Endothelial cell of umbilical vein (primary cell): Measurements from ENCODE around the gene SSBP3. TPM values are rescaled to one million over a fixed set of nuclear protein-coding genes. Genes with fewer than 3 reads are reported as not detected.

Source experiments
- BruUV-seq: library from RNA; stranded (reverse); fragments of 400-500 nt; replicated peaks from 2 replicates; lab custom pipeline; 2021; lab: Mats Ljungman, UMichigan
- CTCF ChIA-PET: fragments of 300-600, 350-600 bp; sonication (Branson Sonifier 250); formaldehyde crosslinking; loops from one replicate; lab custom pipeline; 2021; ENCODE audit warnings: antibody characterized with exemption, inconsistent platforms; lab: Charles Lee
- POLR2A ChIA-PET: fragments of 300-600, 350-600 bp; sonication (Branson Sonifier 250); formaldehyde crosslinking; loops from one replicate; lab custom pipeline; 2021; ENCODE audit warnings: antibody characterized with exemption, inconsistent platforms; lab: Charles Lee
- DNase-seq: peaks from one replicate; pipeline ENCODE4 v3.0.0-alpha.2; 2011; ENCODE audit warnings: low read depth, low spot score
- FAIRE-seq: peaks from 2 replicates; lab custom pipeline; 2011; peaks lifted over from hg19 to GRCh38; lab: Jason Lieb, UNC
- H2AFZ ChIP-seq: 2 replicates; pipeline ENCODE4 v1.6.0; 2012; ENCODE audit warnings: low read depth, low read length, control low read depth, inconsistent platforms
- H3K27ac ChIP-seq: 2 replicates; pipeline ENCODE4 v1.5.1; 2011; ENCODE audit warnings: low read depth, mild to moderate bottlenecking, control low read depth, low read length, moderate library complexity; ENCODE audit not compliant: insufficient read depth
- H3K27me3 ChIP-seq, 2 experiments: 2 replicates each; pipeline versions ENCODE4 v1.6.0 to v1.6.1; 2011; ENCODE audit warnings: low read length in 2 of 2, mixed read lengths in 1 of 2; ENCODE audit not compliant: control insufficient read depth in 2 of 2, insufficient read depth in 2 of 2
- H3K36me3 ChIP-seq, 2 experiments: 2 replicates in 1 of 2; 3 replicates in 1 of 2; pipeline ENCODE4 v1.5.1; 2011; ENCODE audit warnings: low read length in 2 of 2, mild to moderate bottlenecking in 1 of 2, moderate library complexity in 1 of 2; ENCODE audit not compliant: control insufficient read depth in 2 of 2, insufficient read depth in 2 of 2; ENCODE audit errors: extremely low read depth in 1 of 2
- H3K4me1 ChIP-seq: 3 replicates; pipeline ENCODE4 v1.5.1; 2011; ENCODE audit warnings: mild to moderate bottlenecking, low read length; ENCODE audit not compliant: control insufficient read depth, insufficient read depth; ENCODE audit errors: extremely low read depth
- H3K4me2 ChIP-seq: 2 replicates; pipeline ENCODE4 v1.6.1; 2011; ENCODE audit warnings: low read length, control low read depth, mixed read lengths; ENCODE audit not compliant: insufficient read depth
- H3K4me3 ChIP-seq, 3 experiments: fragments of 200-600 bp in 1 of 3; sonication (generic), shearing (Covaris generic) in 1 of 3; replicated peaks in 1 of 3; 2 replicates each; pipeline ENCODE4 v1.5.1; 2011 to 2016; ENCODE audit warnings: control low read depth in 3 of 3, low read length in 3 of 3, mild to moderate bottlenecking in 2 of 3, inconsistent platforms in 1 of 3, low read depth in 1 of 3, moderate library complexity in 1 of 3; ENCODE audit not compliant: insufficient read depth in 1 of 3
- H3K79me2 ChIP-seq: 2 replicates; pipeline ENCODE4 v1.6.0; 2012; ENCODE audit warnings: low read length, inconsistent platforms; ENCODE audit not compliant: control insufficient read depth, insufficient read depth
- H3K9ac ChIP-seq: replicated peaks from 2 replicates; pipeline ENCODE3; 2011; ENCODE audit warnings: low read length, control low read depth; ENCODE audit not compliant: insufficient read depth; ENCODE audit errors: extremely low read depth
- H3K9me1 ChIP-seq: replicated peaks from 3 replicates; pipeline ENCODE4 v1.6.0; 2011; ENCODE audit warnings: mild to moderate bottlenecking, low read length; ENCODE audit not compliant: control insufficient read depth, insufficient read depth; ENCODE audit errors: extremely low read depth
- H3K9me3 ChIP-seq: replicated peaks from 2 replicates; pipeline ENCODE4 v1.5.1; 2012; ENCODE audit warnings: low read length, inconsistent platforms; ENCODE audit not compliant: control insufficient read depth, insufficient read depth
- H4K20me1 ChIP-seq: replicated peaks from 2 replicates; pipeline ENCODE3; 2011; ENCODE audit warnings: mild to moderate bottlenecking, low read length; ENCODE audit not compliant: control insufficient read depth, insufficient read depth; ENCODE audit errors: extremely low read depth
- EZH2 ChIP-seq: IDR thresholded peaks from 2 replicates; pipeline ENCODE4 v1.6.1; 2012; ENCODE audit warnings: borderline replicate concordance, low read depth, mild to moderate bottlenecking, moderate library complexity, low read length, inconsistent platforms; ENCODE audit not compliant: severe bottlenecking
- FOS ChIP-seq: IDR thresholded peaks from 2 replicates; pipeline ENCODE4 v1.6.1; 2011; ENCODE audit warnings: mild to moderate bottlenecking, low read length, moderate library complexity, borderline replicate concordance; ENCODE audit not compliant: insufficient read depth
- GATA2 ChIP-seq: IDR thresholded peaks from 2 replicates; pipeline ENCODE4 v1.7.0; 2011; ENCODE audit warnings: low read depth, mild to moderate bottlenecking, moderate library complexity, mixed read lengths, low read length; ENCODE audit not compliant: insufficient read length, insufficient read depth
- JUN ChIP-seq: IDR thresholded peaks from 2 replicates; pipeline ENCODE4 v1.6.1; 2011; ENCODE audit warnings: borderline replicate concordance, low read depth; ENCODE audit not compliant: insufficient read length, insufficient read depth
- MYC ChIP-seq: IDR thresholded peaks from one replicate; pipeline ENCODE4 v1.6.1; 2011; ENCODE audit warnings: mild to moderate bottlenecking, low read depth, low read length
- POLR2A ChIP-seq: IDR thresholded peaks from 2 replicates; pipeline ENCODE4 v1.6.1; 2012; ENCODE audit warnings: low read depth, mild to moderate bottlenecking, control low read depth, low read length
- POLR2AphosphoS5 ChIP-seq: IDR thresholded peaks from 2 replicates; pipeline ENCODE4 v1.6.1; 2012; ENCODE audit warnings: low read depth, mild to moderate bottlenecking, control low read depth, low read length, moderate library complexity; ENCODE audit not compliant: insufficient read depth
- dilution Hi-C: fragments of 300-500 bp; cut with MboI; formaldehyde crosslinking; loops from one replicate; pipeline ENCODE4 v1.15.0; 2019; ENCODE audit warnings: low sequenced_read_pairs; ENCODE audit not compliant: extremely low pct_ligation_motif_present
- intact Hi-C: fragments of 100-400 bp; cut with micrococcal nuclease; formaldehyde crosslinking; loops from one replicate; pipeline ENCODE4 v1.10.0; 2022
- polyA plus RNA-seq, 4 experiments: library from polyadenylated mRNA; depleted of rRNA in 3 of 4; stranded (reverse) in 3 of 4; unstranded in 1 of 4; fragments of >200 nt; gene quantifications; 2 replicates each; pipeline versions ENCODE4 v1.2.1 to v1.2.3, GENCODE V29; 2011 to 2012; ENCODE audit warnings: missing spikeins in 1 of 4
- total RNA-seq: library from RNA; stranded (reverse); gene quantifications from 2 replicates; pipeline ENCODE4 v1.2.3, GENCODE V29; 2021
- TF ChIP-seq, protein P1 (sequence below): IDR thresholded peaks from 2 replicates; pipeline ENCODE4 v1.6.1; 2011; ENCODE audit not compliant: insufficient read depth, insufficient read length
- TF ChIP-seq, protein P2 (sequence below), 2 donors: IDR thresholded peaks; 1 replicate in 1 of 2; 2 replicates in 1 of 2; pipeline ENCODE4 v1.5.1; 2011; ENCODE audit warnings: low read length in 2 of 2, mild to moderate bottlenecking in 2 of 2, moderate library complexity in 2 of 2, control low read depth in 1 of 2, inconsistent platforms in 1 of 2, low read depth in 1 of 2; ENCODE audit not compliant: insufficient read depth in 1 of 2; ENCODE audit errors: extremely low read depth in 1 of 2

The SSBP3 gene
- total and polyA plus RNA-seq, 2 donors (not counting 3 experiments of a cell fraction or from before 2014, with no cell fraction given): 44.9 to 59.4 TPM

DNA sequence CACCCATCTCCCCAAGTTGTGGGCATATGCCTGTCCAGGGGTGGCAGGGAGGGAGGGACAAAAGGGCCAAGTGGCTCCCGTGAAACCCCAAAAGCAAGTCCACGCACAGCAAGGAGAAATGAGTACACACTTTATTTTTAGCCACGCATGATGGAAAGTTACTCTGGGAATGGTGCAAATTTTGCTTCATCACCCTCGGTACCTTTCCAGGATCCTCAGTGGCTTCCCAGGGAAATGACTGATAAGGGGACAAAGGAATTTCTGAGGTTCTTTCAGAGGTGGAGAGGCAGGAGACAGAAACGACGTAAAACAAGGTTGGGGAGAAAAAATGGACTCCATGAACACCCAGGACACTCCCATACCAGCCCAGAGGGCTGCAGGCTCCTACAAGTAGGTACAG lies 65.8 kb downstream of the SSBP3 start:
- Histone ChIP-seq H3K27me3 (no peaks in the 10 kb centered on the region), H3K9me1 (no peaks in the 10 kb centered on the region), H4K20me1 (no peaks in the 10 kb centered on the region), H3K36me3 (peaks cover 0 to 2% of the 10 kb centered on the region in 2 experiments), H3K4me1 (peaks cover 21% of the 10 kb centered on the region), H2AFZ (no peak overlapping the region), H3K9ac (no peak overlapping the region), H3K4me3 (no peak overlapping the region), H3K27ac (no peak overlapping the region), H3K79me2 (peaks cover 35% of the 10 kb centered on the region), H3K9me3 (no peaks in the 10 kb centered on the region), H3K4me2 (no peak overlapping the region)
- DNase-seq (no peak), FAIRE-seq (no peak)
- ChIA-PET CTCF (no interaction called here), POLR2A (no interaction called here)
- TF ChIP-seq JUN: no peak
- TF ChIP-seq FOS: no peak
- no peak for TF ChIP-seq EZH2
- no peak for TF ChIP-seq MYC
- TF ChIP-seq, protein P1, sequence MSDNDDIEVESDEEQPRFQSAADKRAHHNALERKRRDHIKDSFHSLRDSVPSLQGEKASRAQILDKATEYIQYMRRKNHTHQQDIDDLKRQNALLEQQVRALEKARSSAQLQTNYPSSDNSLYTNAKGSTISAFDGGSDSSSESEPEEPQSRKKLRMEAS: no peak
- TF ChIP-seq POLR2A: no peak
- TF ChIP-seq POLR2AphosphoS5: no peak
- no peak for TF ChIP-seq GATA2
- TF ChIP-seq, protein P2, sequence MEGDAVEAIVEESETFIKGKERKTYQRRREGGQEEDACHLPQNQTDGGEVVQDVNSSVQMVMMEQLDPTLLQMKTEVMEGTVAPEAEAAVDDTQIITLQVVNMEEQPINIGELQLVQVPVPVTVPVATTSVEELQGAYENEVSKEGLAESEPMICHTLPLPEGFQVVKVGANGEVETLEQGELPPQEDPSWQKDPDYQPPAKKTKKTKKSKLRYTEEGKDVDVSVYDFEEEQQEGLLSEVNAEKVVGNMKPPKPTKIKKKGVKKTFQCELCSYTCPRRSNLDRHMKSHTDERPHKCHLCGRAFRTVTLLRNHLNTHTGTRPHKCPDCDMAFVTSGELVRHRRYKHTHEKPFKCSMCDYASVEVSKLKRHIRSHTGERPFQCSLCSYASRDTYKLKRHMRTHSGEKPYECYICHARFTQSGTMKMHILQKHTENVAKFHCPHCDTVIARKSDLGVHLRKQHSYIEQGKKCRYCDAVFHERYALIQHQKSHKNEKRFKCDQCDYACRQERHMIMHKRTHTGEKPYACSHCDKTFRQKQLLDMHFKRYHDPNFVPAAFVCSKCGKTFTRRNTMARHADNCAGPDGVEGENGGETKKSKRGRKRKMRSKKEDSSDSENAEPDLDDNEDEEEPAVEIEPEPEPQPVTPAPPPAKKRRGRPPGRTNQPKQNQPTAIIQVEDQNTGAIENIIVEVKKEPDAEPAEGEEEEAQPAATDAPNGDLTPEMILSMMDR (IDR thresholded peaks at IDR 0.05; ENCODE audit: extremely low read depth in 1 of 2, insufficient read depth in 1 of 2, low read depth in 1 of 2, low read length in 2 of 2): no peak
- BruUV-seq: no TSS peak
- intact Hi-C loops: no loop called here
- dilution Hi-C loops: no loop called here
